ENCODE results near the gene TMEM163.

TMEM163 gene

DNA sequence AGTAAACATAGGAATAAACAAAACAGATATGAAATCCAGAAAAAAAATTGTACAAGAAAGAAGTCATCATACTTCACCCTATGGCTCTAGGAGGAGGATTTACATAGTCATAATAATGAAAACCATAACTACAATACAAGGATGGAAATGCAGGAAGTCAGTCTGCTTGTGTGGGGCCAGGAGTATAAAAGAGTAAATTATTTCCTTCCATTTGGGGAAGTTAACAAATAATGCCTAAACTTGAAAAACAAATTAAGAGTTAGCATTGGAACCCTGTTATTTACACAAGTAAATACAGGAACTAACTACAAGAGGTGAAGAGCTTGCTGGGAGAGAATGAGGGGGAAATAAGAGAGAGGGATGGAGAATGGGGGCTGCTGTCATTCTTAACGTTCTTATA is 15.4 kb downstream of the TMEM163 start:
- Mint-ChIP-seq H3K4me1 (peaks cover 24% of the 10 kb centered on the region), H3K27me3 (ENCODE audit: low read depth, poor library complexity) (peaks cover 6% of the 10 kb centered on the region), H3K9me3 (peaks cover 4% of the 10 kb centered on the region), H3K4me3 (no peak overlapping the region), H3K27ac (no peak overlapping the region), H3K36me3 (ENCODE audit: low read depth) (no peaks in the 10 kb centered on the region)
- TF ChIP-seq, protein P1, sequence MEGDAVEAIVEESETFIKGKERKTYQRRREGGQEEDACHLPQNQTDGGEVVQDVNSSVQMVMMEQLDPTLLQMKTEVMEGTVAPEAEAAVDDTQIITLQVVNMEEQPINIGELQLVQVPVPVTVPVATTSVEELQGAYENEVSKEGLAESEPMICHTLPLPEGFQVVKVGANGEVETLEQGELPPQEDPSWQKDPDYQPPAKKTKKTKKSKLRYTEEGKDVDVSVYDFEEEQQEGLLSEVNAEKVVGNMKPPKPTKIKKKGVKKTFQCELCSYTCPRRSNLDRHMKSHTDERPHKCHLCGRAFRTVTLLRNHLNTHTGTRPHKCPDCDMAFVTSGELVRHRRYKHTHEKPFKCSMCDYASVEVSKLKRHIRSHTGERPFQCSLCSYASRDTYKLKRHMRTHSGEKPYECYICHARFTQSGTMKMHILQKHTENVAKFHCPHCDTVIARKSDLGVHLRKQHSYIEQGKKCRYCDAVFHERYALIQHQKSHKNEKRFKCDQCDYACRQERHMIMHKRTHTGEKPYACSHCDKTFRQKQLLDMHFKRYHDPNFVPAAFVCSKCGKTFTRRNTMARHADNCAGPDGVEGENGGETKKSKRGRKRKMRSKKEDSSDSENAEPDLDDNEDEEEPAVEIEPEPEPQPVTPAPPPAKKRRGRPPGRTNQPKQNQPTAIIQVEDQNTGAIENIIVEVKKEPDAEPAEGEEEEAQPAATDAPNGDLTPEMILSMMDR (IDR thresholded peaks at IDR 0.05), result no peak
- no peak for DNase-seq

DNA sequence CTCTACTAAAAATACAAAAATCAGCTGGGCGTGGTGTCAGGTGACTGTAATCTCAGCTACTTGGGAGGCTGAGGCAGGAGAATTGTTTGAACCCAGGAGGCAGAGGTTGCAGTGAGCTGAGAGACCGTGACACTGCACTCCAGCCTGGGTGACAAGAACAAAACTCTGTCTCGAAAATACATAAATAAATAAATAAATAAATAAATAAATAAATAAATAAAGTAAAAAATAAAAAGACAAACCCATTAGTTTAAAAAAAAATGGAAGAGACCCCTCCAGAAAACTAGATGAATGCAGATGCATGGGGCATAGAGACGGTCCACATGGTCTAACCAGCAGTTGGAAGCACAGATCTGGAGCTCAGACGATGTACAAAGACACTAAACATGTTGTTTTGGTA is 18.1 kb downstream of the TMEM163 start:
- TF ChIP-seq, protein P1 (IDR thresholded peaks at IDR 0.05), result no peak
- no peaks in the 10 kb centered on the region for H3K36me3 Mint-ChIP-seq (ENCODE audit: low read depth)
- H3K27me3 Mint-ChIP-seq (ENCODE audit: low read depth, poor library complexity), result peaks cover 3% of the 10 kb centered on the region
- no peak overlapping the region for H3K4me3 Mint-ChIP-seq
- no peaks in the 10 kb centered on the region for H3K9me3 Mint-ChIP-seq
- peaks cover 7% of the 10 kb centered on the region for H3K4me1 Mint-ChIP-seq
- no peak for DNase-seq
- no peak overlapping the region for H3K27ac Mint-ChIP-seq

DNA sequence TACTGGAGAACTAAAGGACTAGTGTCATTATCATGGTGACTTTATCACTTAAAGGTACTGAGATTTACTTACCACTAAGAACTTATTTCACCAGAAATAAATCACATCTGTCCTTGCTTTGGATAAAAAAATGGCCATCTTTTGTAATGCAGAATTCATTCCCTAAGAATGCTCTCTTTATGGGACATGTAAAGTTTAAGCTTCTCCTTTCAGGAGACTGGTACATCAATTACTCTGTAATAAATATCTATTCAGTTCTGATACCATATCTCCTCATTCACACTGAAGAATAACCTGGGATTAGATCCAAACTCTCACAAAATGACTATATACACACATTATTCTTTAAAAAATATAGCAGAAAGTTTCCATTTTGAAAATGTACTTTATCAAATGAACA is 24.4 kb downstream of the TMEM163 start:
- no peak for DNase-seq
- TF ChIP-seq, protein P1 (IDR thresholded peaks at IDR 0.05), result no peak
- Mint-ChIP-seq H3K4me1 (no peaks in the 10 kb centered on the region), H3K27me3 (ENCODE audit: low read depth, poor library complexity) (peaks cover 3% of the 10 kb centered on the region), H3K27ac (no peak overlapping the region), H3K36me3 (ENCODE audit: low read depth) (no peaks in the 10 kb centered on the region), H3K9me3 (no peaks in the 10 kb centered on the region), H3K4me3 (no peak overlapping the region)

DNA sequence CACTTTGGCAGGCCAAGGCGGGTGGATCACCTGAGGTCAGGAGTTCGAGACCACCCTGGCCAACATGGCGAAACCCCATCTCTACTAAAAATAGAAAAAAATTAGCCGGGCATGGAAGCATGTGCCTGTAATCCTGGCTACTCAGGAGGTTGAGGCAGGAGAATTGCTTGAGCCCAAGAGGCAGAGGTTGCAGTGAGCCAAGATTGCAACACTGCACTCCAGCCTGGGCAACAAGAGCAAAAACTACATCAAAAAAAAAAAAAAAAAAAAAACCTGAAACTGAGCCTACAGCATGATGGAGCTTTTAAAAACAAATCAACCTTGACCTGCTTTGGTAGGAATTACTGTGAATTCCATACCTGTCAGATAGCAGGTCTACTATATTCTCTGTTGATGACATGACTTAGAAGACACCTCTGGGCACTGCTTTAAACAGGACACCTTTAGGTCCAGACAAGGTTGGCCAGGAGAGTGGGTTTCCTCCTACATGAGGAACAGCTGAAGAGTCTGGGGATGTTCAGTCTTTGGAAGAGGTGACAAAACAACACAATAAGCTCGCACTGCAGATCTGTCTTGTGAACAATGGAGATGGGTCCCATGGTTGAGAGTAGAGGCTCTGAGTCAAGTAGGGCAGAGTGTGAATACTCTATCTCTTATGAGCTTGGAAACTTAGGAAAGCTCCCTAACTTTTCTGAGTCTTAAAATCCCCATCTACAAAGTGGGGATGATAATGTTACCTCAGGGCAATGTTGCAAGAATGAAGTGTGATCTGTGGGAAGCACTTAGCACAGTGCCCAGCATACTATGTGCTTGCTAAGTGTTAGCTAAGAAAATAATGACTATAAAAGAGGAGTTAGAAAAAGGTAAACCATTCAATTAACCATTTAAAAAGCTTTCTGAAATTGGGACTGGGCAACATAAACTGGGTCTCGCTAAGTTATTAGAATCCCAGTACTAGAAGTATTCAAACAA is 25.2 kb downstream of the TMEM163 start:
- Mint-ChIP-seq H3K27ac (no peak overlapping the region), H3K36me3 (ENCODE audit: low read depth) (no peaks in the 10 kb centered on the region), H3K27me3 (ENCODE audit: low read depth, poor library complexity) (peaks cover 3% of the 10 kb centered on the region), H3K4me3 (no peak overlapping the region), H3K4me1 (no peaks in the 10 kb centered on the region), H3K9me3 (no peaks in the 10 kb centered on the region)
- DNase-seq, result no peak
- TF ChIP-seq, protein P1 (IDR thresholded peaks at IDR 0.05), result no peak

DNA sequence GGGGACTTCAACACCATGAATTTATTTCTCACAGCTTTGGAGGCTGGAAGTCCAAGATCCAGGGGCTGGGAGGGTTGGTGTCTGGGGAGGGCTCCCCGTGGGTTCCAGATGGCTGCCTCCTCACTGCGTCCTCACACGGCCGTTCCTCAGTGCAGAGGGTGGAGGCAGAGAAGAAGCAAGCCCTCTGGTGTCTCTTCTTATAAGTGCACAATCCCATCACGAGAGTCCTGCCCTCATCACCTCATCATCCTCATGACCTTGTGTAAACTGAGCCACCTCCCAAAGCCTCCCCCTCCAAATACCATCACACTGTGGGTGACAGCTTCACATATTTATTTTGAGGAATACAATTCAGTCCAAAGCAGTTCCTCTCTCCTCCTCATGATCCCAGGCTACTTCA is 26.3 kb downstream of the TMEM163 start:
- Mint-ChIP-seq H3K4me1 (no peaks in the 10 kb centered on the region), H3K4me3 (no peak overlapping the region), H3K9me3 (no peaks in the 10 kb centered on the region), H3K36me3 (ENCODE audit: low read depth) (no peaks in the 10 kb centered on the region), H3K27me3 (ENCODE audit: low read depth, poor library complexity) (peaks cover 3% of the 10 kb centered on the region), H3K27ac (no peak overlapping the region)
- no peak for DNase-seq
- TF ChIP-seq, protein P1 (IDR thresholded peaks at IDR 0.05), result no peak

Measured in nephron progenitor cell (in vitro differentiated cells).